ENCODE data around the gene SYT6.

Gene SYT6

GRCh38 chr1:114154146-114154962, 685 bp upstream of the SYT6 start:
- no peak for DNase-seq

GRCh38 chr1:114152508-114153260, 985 bp downstream of the SYT6 start:
- no peak for DNase-seq

DNA sequence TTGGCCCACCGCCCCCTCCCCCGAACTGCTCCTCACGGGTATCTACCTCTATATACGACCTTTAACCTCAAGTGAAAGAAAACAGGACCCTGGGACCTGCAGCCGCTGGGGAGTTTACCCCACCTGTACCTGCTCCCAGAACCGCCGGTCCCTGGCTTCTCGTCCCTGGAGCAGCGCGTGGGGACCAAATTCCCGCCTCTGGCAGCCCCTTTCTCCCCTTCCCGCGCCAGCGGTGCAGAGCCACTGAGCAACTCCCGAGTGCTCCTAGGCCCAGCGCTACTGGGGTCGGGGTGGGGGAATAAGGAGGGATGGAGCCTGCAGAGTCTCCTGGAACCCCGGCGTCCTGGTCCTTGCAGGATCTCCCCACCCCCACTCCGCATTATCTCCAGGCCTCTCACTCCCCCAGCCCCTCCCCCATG, 1.6 kb downstream of the SYT6 start:
- DNase-seq = no peak

DNA sequence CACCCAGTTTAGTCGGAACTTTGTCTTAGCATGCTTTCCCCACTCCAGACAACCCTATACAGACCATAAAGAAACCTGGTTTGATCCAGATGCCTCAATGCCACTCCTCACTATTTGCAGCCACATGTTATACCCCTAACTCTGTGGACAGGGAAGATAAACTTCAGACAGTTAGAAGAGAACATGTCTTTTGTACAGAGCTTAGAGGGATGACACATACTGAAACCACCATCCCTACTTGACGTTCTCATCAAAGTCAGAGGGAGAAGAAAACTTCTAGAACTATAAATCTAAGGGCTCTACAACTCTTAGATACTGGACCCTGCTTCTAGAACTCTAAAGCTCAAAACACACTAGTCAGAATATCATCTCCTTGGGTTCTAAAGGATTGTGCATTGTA, 3.7 kb downstream of the SYT6 start:
- no peak for DNase-seq

DNA sequence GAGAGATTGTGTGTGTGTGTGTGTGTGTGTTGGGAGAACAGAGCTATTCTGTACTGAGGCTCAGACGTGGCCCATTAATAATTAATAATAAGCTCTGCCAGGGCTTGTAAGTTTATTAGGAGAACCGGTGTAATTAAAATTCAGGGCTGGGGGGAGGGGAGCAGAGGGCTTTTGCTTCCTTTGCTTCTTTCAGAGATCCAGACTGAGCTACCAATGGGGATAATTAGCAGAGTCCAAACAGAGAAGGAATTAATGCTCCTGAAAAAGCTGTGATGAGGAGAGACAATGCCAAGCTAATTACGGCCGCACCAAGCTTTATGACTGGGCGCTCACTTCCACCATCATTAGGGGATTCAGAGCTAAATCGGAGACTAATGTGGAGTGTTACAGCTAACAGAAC, 4.5 kb downstream of the SYT6 start:
- DNase-seq = no peak

GRCh38 chr1:114145504-114146151, 8.0 kb downstream of the SYT6 start:
- DNase-seq = no peak

- no peak for DNase-seq
These were observed 9.7 kb downstream of the SYT6 start for GRCh38 chr1:114144016-114144415.

DNA sequence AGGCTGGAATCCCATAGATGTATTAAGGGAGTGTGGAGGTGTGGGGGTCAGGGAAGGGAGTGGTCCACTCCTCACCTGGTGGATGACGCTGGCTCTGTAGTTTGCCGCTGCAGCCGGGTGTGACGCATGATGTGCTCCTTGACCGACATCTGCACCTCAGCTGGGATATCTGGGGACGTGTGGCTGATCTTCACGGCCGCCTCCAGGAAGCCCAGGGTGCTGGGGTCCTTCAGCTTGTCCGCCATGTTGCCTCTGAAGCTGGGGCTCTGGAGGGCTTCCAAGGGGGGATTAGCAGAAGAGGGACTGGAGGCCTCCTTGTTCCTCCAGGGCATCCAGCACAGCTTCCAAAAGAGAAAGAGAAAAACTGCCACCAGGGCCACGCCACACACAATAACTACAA, 14.1 kb downstream of the SYT6 start:
- DNase-seq = no peak

DNA sequence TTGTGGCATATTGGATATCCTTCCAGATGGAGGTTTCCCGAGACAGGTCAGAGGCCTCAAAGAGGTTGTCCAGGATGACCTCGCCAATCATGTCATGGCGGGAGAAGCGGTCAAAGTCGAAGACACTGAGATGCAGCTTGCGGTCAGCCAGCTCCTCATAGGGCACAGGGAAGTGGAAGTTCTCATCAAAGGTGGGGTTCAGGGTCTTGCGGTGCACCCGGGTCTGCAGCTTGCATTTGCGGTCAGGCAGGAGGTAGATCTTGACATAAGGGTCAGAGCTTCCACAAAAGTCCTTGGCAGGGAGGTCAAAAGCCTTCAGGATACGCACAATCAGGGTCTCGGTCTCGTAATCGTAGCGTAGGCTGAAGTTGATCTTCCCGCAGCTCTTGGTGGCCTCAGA, 16.2 kb downstream of the SYT6 start:
- DNase-seq = no peak

GRCh38 chr1:114135786-114136185, 17.9 kb downstream of the SYT6 start:
- DNase-seq = no peak

DNA sequence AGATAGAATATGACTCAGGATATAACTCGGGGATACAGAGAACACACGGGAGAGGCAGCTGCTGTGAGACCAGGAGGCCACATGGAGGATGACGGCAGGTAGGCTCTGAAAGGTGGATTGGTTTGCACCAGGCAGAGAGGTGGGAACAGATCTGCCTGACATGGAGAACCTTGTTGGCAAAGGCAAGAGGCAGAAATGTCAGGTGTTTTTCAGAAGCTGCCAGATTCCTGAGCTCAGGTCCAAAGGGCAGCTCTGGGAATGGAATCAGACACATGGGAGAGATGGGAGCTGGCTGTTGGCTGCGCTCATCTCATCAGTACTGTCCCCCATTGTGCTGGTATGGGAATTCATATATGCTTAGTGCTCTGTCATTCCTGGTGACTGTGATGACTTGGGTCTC, 19.2 kb downstream of the SYT6 start:
- no peak for DNase-seq

DNA sequence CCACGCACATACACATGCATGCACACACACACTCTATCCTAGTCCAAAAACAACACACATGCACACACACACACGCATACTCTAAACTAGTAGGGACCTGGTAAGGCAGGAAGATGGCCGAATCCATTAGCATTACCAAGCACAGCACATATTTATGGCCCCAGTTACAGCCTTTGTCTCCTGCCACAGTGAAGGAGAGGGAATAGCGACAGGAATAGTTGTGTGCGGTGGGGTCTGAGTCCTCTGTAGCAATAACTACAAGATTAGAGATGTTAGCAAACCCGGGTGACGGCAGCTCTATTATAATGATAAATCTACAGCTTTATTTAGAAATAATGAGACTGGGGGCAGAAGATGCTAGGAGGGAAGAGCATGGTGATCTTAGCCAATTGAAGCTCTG, 20.5 kb downstream of the SYT6 start:
- no peak for DNase-seq

- DNase-seq = no peak
These were observed 22.0 kb downstream of the SYT6 start for GRCh38 chr1:114131526-114132220.

- DNase-seq = no peak
These were observed 22.7 kb downstream of the SYT6 start for GRCh38 chr1:114130846-114131525.

DNA sequence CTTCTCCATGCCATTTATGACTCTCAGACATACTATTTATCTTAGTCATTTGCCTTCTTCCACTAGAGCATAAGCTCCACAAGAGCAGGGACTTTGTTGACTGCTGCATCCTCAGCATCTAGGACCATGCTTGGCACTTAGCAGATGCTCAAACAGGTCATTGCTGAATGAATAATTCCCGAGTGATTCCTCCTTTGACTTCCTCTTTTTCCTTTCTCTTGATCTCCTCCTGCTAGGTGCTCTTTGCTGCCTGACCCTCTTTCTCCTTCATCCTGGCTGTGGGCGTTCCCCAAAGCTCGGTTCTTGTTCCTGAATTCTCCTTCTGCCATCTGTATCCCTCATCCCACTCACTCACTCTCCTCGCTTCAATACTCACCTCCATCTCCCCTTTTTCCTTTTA, 23.5 kb downstream of the SYT6 start:
- DNase-seq = no peak

GRCh38 chr1:114128293-114128692, 25.4 kb downstream of the SYT6 start:
- DNase-seq = no peak

DNA sequence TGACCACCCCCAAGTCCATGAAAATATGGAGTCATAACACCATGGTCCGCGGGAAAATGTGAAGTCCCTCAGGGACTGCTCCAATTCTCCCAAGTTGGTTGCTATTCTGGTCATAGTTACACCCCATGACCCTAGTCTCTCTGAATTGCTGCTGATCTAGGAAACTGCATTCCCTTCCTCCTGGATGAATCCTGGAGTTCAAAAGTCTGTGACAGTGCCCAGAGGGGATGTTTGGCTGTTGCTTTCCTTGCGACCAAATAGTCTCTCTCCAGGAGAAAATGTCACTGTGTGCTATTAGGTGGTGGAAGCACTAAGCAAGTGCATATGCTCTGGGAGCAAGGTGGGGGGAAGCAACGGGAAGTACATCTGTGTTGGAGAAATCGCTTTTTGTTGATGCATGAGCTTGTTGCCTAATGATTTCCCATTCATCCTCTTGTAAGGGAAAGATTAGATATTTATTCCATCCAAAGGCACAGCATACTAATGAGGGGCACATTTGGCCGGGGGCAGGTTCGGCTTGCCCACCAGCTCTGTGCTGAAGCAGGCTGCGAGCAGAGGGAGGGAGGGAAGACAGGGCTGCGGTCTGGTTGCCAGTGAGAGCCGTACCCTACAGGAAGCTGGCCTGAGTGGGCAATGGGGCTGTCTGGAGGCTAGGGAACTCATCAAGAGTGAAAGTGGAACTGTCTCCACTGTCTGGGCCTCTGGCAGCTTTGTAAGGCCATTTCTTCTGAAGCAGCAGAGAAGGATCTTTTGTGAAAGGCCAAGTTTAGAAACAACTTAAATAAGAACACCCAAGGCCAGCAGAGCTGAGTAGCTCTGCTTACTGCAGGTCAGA, 27.2 kb downstream of the SYT6 start:
- no peak for DNase-seq

GRCh38 chr1:114124644-114125043, 29.0 kb downstream of the SYT6 start:
- DNase-seq = no peak

GRCh38 chr1:114122941-114123618, 30.6 kb downstream of the SYT6 start:
- no peak for DNase-seq

DNA sequence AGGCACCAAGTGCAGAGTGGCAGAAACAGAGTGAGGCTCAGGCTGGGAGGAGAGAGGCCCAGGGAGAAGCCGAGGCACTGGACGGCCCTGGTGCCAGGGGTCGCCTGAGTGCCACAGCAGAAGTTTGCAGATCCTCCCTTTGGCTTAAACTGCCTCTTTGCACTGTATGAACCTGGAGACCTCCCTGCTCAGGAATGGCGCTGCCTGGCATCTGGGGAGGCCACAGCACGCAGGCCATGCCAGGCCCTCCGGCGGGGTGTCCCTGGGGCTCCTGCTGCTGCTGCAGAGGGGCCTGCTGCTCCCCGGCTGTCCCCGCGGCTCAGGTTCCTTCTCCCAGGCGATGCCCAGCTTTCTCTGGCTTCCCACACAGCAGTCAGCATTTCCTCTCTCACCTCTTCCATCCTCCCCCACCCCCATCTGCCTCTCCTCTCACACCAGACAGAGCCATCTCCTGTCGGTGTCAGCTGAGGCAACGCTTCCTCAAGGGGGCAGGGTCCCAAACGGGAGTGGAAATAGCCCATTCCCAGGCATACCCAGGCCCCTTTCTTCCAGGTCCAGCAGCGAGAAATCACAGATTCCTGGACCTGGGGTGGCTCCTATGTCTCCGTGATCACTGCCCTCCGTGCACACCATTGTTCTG, 35.2 kb downstream of the SYT6 start:
- DNase-seq = no peak

GRCh38 chr1:114117654-114118053, 36.0 kb downstream of the SYT6 start:
- no peak for DNase-seq

Data from activated effector memory CD4-positive, alpha-beta T cell treated with Interleukin-2 at 50 U/mL for 16 hours (primary cell).